ENCODE results near the gene P4HB. TPM values are rescaled to one million over a fixed set of nuclear protein-coding genes. Genes with fewer than 3 reads are reported as not detected.

Gene P4HB
- polyA plus RNA-seq, 1 donor from 2014 or later, result 82.8 TPM

- H3K36me3 ChIP-seq (ENCODE audit: insufficient read depth, low read length), result peaks cover 4% of the 10 kb centered on the region
- no peak overlapping the region for H3K9ac ChIP-seq (ENCODE audit: low read length)
- TF ChIP-seq EP300 (conservative IDR thresholded peaks at IDR 0.05; ENCODE audit: poor library complexity, severe bottlenecking), result no peak
- TF ChIP-seq POLR2AphosphoS5 (IDR thresholded peaks at IDR 0.05), result no peak
- no peak for TF ChIP-seq CTCF (IDR thresholded peaks at IDR 0.05; ENCODE audit: poor library complexity, severe bottlenecking)
- TF ChIP-seq EZH2 (IDR thresholded peaks at IDR 0.05; ENCODE audit: borderline replicate concordance, insufficient read depth, low read length, poor library complexity, severe bottlenecking), result no peak
- TF ChIP-seq SMC3 (conservative IDR thresholded peaks at IDR 0.05; ENCODE audit: poor library complexity), result no peak
- TF ChIP-seq RAD21 (conservative IDR thresholded peaks at IDR 0.05), result no peak
- no peak for TF ChIP-seq REST (IDR thresholded peaks at IDR 0.05; ENCODE audit: borderline replicate concordance)
- no peak for TF ChIP-seq TAF1 (IDR thresholded peaks at IDR 0.05; ENCODE audit: low read depth)
- no peak overlapping the region for H3K4me2 ChIP-seq (ENCODE audit: low read length)
- H3F3A ChIP-seq (ENCODE audit: insufficient read depth, low read length, poor library complexity, severe bottlenecking), result no peaks in the 10 kb centered on the region
- H3K79me2 ChIP-seq (replicated peaks; ENCODE audit: insufficient read depth, low read length), result no peaks in the 10 kb centered on the region
- no peak overlapping the region for H2AFZ ChIP-seq (ENCODE audit: low read depth, low read length)
- no peaks in the 10 kb centered on the region for H4K20me1 ChIP-seq (ENCODE audit: insufficient read depth)
- H3K9me3 ChIP-seq (ENCODE audit: low read length), result no peaks in the 10 kb centered on the region
- no peaks in the 10 kb centered on the region for H3K9me2 ChIP-seq (ENCODE audit: insufficient read depth, low read length)
- no peak overlapping the region for H3K27ac ChIP-seq (ENCODE audit: low read length)
- H3K4me3 ChIP-seq (ENCODE audit: low read length), result no peak overlapping the region
- no peaks in the 10 kb centered on the region for H3K27me3 ChIP-seq (ENCODE audit: insufficient read depth, low read depth, low read length)
Observed at GRCh38 chr17:81852237-81852636, 8.1 kb downstream of the P4HB start.

GRCh38 chr17:81851423-81851822, 8.9 kb downstream of the P4HB start:
- Histone ChIP-seq H2AFZ (ENCODE audit: low read depth, low read length) (no peak overlapping the region), H3K36me3 (ENCODE audit: insufficient read depth, low read length) (peaks cover 4% of the 10 kb centered on the region), H3K4me2 (ENCODE audit: low read length) (no peak overlapping the region), H3K9ac (ENCODE audit: low read length) (no peak overlapping the region), H3K27ac (ENCODE audit: low read length) (no peak overlapping the region), H3K4me3 (ENCODE audit: low read length) (no peak overlapping the region), H3K9me2 (ENCODE audit: insufficient read depth, low read length) (no peaks in the 10 kb centered on the region), H3K9me3 (ENCODE audit: low read length) (no peaks in the 10 kb centered on the region), H3K79me2 (replicated peaks; ENCODE audit: insufficient read depth, low read length) (no peaks in the 10 kb centered on the region), H3K27me3 (ENCODE audit: insufficient read depth, low read depth, low read length) (no peaks in the 10 kb centered on the region), H4K20me1 (ENCODE audit: insufficient read depth) (no peaks in the 10 kb centered on the region), H3F3A (ENCODE audit: insufficient read depth, low read length, poor library complexity, severe bottlenecking) (no peaks in the 10 kb centered on the region)
- no peak for TF ChIP-seq EP300 (conservative IDR thresholded peaks at IDR 0.05; ENCODE audit: poor library complexity, severe bottlenecking)
- no peak for TF ChIP-seq MXI1 (conservative IDR thresholded peaks at IDR 0.05; ENCODE audit: poor library complexity, severe bottlenecking)
- TF ChIP-seq CTCF (IDR thresholded peaks at IDR 0.05; ENCODE audit: poor library complexity, severe bottlenecking), result no peak
- TF ChIP-seq REST (IDR thresholded peaks at IDR 0.05; ENCODE audit: borderline replicate concordance), result no peak
- TF ChIP-seq EZH2 (IDR thresholded peaks at IDR 0.05; ENCODE audit: borderline replicate concordance, insufficient read depth, low read length, poor library complexity, severe bottlenecking), result no peak
- no peak for TF ChIP-seq POLR2AphosphoS5 (IDR thresholded peaks at IDR 0.05)
- TF ChIP-seq SMC3 (conservative IDR thresholded peaks at IDR 0.05; ENCODE audit: poor library complexity), result no peak
- no peak for TF ChIP-seq RAD21 (conservative IDR thresholded peaks at IDR 0.05)
- no peak for TF ChIP-seq TAF1 (IDR thresholded peaks at IDR 0.05; ENCODE audit: low read depth)
